H1 (cell line): ENCODE data around the gene GJC2. TPM values are rescaled to one million over a fixed set of nuclear protein-coding genes. Genes with fewer than 3 reads are reported as not detected.

Source experiments
- CREB1 ChIP-seq: IDR thresholded peaks from 2 replicates; pipeline ENCODE4 v1.6.1; 2012; ENCODE audit warnings: inconsistent platforms
- MAX ChIP-seq: IDR thresholded peaks from 2 replicates; pipeline ENCODE4 v1.6.1; 2012; ENCODE audit warnings: inconsistent platforms
- SP2 ChIP-seq: IDR thresholded peaks from 2 replicates; pipeline ENCODE4 v1.6.1; 2012; ENCODE audit warnings: mild to moderate bottlenecking, low read length, inconsistent platforms
- USF2 ChIP-seq: IDR thresholded peaks from 2 replicates; pipeline ENCODE4 v1.6.1; 2011; ENCODE audit warnings: low read length, improper control_type of control experiment
- YY1 ChIP-seq: IDR thresholded peaks from 2 replicates; pipeline ENCODE4 v1.6.1; 2011; ENCODE audit warnings: low read depth, mild to moderate bottlenecking, low read length
- polyA plus RNA-seq, 7 experiments: library from polyadenylated mRNA; depleted of rRNA in 3 of 7; stranded (reverse) in 5 of 7; unstranded in 2 of 7; fragments of >200 nt in 5 of 7; fragments of 200-250 nt in 2 of 7; gene quantifications; 1 replicate in 5 of 7; 2 replicates in 1 of 7; 4 replicates in 1 of 7; pipeline versions ENCODE4 v1.2.1 to v1.2.3, GENCODE V29; 2011 to 2013; ENCODE audit warnings: missing spikeins in 2 of 7, mixed read lengths in 2 of 7
- total RNA-seq: library from RNA; stranded (reverse); fragmentation: NEBNext Ultra II Directional; extraction: Animal tissue kit (Norgen Biotek cat#: 25700); gene quantifications from 2 replicates; pipeline ENCODE4 v1.2.1, GENCODE V29; 2021

Gene GJC2
- total and polyA plus RNA-seq, 2 of the 8 experiments (the other 6 are each of a cell fraction or from before 2014, with no cell fraction given): 0.17 to 0.54 TPM

DNA sequence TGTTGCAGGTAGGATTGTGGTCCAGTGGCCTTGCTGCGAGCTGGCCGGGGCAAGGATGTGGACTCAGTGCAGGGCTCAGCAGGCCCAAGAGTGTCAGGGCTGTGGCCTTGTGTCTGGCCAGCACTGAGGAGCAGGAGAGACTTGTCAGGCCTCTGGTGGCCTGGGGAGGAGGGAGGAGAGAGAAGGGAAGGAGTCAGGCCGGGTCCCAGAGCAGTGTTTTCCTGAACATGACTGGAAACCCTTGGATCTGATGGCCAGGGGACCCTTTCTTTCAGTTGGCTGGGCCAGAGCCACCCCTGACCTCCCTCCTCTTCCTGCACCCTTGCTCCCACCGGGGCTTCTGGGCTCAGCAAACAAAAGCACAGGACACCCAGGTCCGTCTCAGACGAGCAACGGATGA is 20.9 kb downstream of the GJC2 start (continued):
- TF ChIP-seq MAX: no peak
- TF ChIP-seq USF2: no peak
- TF ChIP-seq SP2: no peak
- no peak for TF ChIP-seq YY1
- no peak for TF ChIP-seq CREB1
